GM23338 (cell line): ENCODE data around the gene RPH3AL. TPM values are rescaled to one million over a fixed set of nuclear protein-coding genes. Genes with fewer than 3 reads are reported as not detected.

Experiments
- ATAC-seq: fragments of 200-7000 bp; cut with Tn5 transposase; 3 replicates; pipeline ENCODE4 v1.9.1; 2020
- DNase-seq: peaks from one replicate; pipeline ENCODE4 v3.0.0-alpha.2; 2015; ENCODE audit warnings: low spot score
- H2AFZ ChIP-seq: fragments of 200-600 bp; sonication (generic); 2 replicates; pipeline ENCODE4 v1.8.0; 2016; ENCODE audit warnings: antibody characterized with exemption, mild to moderate bottlenecking, moderate library complexity
- H3F3A ChIP-seq: fragments of 200-600 bp; sonication (generic); replicated peaks from 2 replicates; pipeline ENCODE4 v1.8.0; 2017; ENCODE audit warnings: antibody characterized with exemption, mixed run types, low read depth
- H3K27ac ChIP-seq: fragments of 200-600 bp; sonication (generic); 2 replicates; pipeline ENCODE4 v1.6.1; 2016; ENCODE audit warnings: low read depth
- H3K27me3 ChIP-seq: fragments of 200-600 bp; sonication (generic); 2 replicates; pipeline ENCODE4 v1.8.0; 2016; ENCODE audit warnings: mild to moderate bottlenecking, mixed run types, moderate library complexity; ENCODE audit not compliant: insufficient read depth
- H3K36me3 ChIP-seq: fragments of 200-600 bp; sonication (generic); 2 replicates; pipeline ENCODE4 v1.8.0; 2016; ENCODE audit warnings: mild to moderate bottlenecking; ENCODE audit not compliant: insufficient read depth
- H3K4me1 ChIP-seq: fragments of 200-600 bp; sonication (generic); 2 replicates; pipeline ENCODE4 v1.8.0; 2016; ENCODE audit warnings: mild to moderate bottlenecking, moderate library complexity; ENCODE audit not compliant: insufficient read depth
- H3K4me2 ChIP-seq: fragments of 200-600 bp; sonication (generic); 2 replicates; pipeline ENCODE4 v1.7.1; 2017; ENCODE audit warnings: mixed run types
- H3K4me3 ChIP-seq: fragments of 200-600 bp; sonication (generic); 2 replicates; pipeline ENCODE4 v1.6.1; 2016; ENCODE audit warnings: mixed run types
- H3K79me2 ChIP-seq: fragments of 200-600 bp; sonication (generic); replicated peaks from 2 replicates; pipeline ENCODE4 v1.8.0; 2017; ENCODE audit warnings: mild to moderate bottlenecking; ENCODE audit not compliant: insufficient read depth
- H3K9me2 ChIP-seq: fragments of 200-600 bp; sonication (generic); 2 replicates; pipeline ENCODE4 v1.8.0; 2017; ENCODE audit not compliant: insufficient read depth
- H4K20me1 ChIP-seq: fragments of 200-600 bp; sonication (generic); replicated peaks from 2 replicates; pipeline ENCODE4 v1.8.0; 2017; ENCODE audit warnings: mild to moderate bottlenecking; ENCODE audit not compliant: insufficient read depth
- H3K27ac Mint-ChIP-seq: 2 replicates; pipeline ENCODE4 v1.8.0; 2020; ENCODE audit warnings: inconsistent platforms, mild to moderate bottlenecking, moderate library complexity, mixed read lengths
- H3K27me3 Mint-ChIP-seq: 3 replicates; pipeline ENCODE4 v1.8.0; 2022; ENCODE audit warnings: low read depth, mild to moderate bottlenecking, moderate library complexity, mixed read lengths, inconsistent platforms; ENCODE audit not compliant: insufficient read depth, poor library complexity
- H3K36me3 Mint-ChIP-seq: 3 replicates; pipeline ENCODE4 v1.8.0; 2021; ENCODE audit warnings: low read depth, mild to moderate bottlenecking, inconsistent platforms, moderate library complexity, mixed read lengths
- H3K4me1 Mint-ChIP-seq: 3 replicates; pipeline ENCODE4 v1.8.0; 2020; ENCODE audit warnings: mild to moderate bottlenecking, inconsistent platforms, mixed read lengths
- H3K4me3 Mint-ChIP-seq: 3 replicates; pipeline ENCODE4 v1.8.0; 2021; ENCODE audit warnings: moderate library complexity, mild to moderate bottlenecking, inconsistent platforms, mixed read lengths
- H3K9me3 Mint-ChIP-seq: 3 replicates; pipeline ENCODE4 v1.8.0; 2020; ENCODE audit warnings: moderate library complexity, mild to moderate bottlenecking, inconsistent platforms, mixed read lengths
- EZH2 ChIP-seq: fragments of 200-600 bp; sonication (generic); IDR thresholded peaks from one replicate; pipeline ENCODE4 v1.8.0; 2017; ENCODE audit warnings: antibody characterized with exemption, mild to moderate bottlenecking, low read depth; ENCODE audit not compliant: unreplicated experiment
- EZH2phosphoT487 ChIP-seq: fragments of 200-600 bp; sonication (generic); IDR thresholded peaks from one replicate; pipeline ENCODE4 v1.8.1; 2018; ENCODE audit warnings: antibody characterized with exemption; ENCODE audit not compliant: unreplicated experiment
- NANOG ChIP-seq: IDR thresholded peaks from 2 replicates; pipeline ENCODE4 v1.6.1; 2016; ENCODE audit warnings: antibody characterized with exemption, borderline replicate concordance
- ZNF114 ChIP-seq: fragments of 250-450 bp; sonication (Bioruptor Pico); IDR thresholded peaks from 2 replicates; pipeline ENCODE4 v1.5.0; 2020; ENCODE audit warnings: mild to moderate bottlenecking, moderate library complexity
- polyA plus RNA-seq: library from polyadenylated mRNA; unstranded; fragments of >200 nt; fragmentation: Nextera tagmentation; extraction: Ambion mirVana; gene quantifications from 2 replicates; pipeline ENCODE4 v1.2.1, GENCODE V29; 2016
- total RNA-seq: library from RNA; depleted of rRNA; stranded (reverse); fragments of >200 nt; shearing (Covaris generic); gene quantifications from 2 replicates; pipeline ENCODE4 v1.2.3, GENCODE V29; 2014
- TF ChIP-seq, protein P1 (sequence below), 2 experiments: fragments of 200-600 bp in 1 of 2; sonication (generic) in 1 of 2; conservative IDR thresholded peaks; 2 replicates each; pipeline versions ENCODE4 v1.5.1 to v1.6.1; 2016 to 2017; ENCODE audit warnings: antibody characterized with exemption in 2 of 2, low read depth in 2 of 2, mild to moderate bottlenecking in 2 of 2, moderate library complexity in 1 of 2
- TF ChIP-seq, protein P2 (sequence below): fragments of 250-450 bp; sonication (Bioruptor Pico); IDR thresholded peaks from 2 replicates; pipeline ENCODE4 v1.5.0; 2020; ENCODE audit warnings: mild to moderate bottlenecking, moderate library complexity

RPH3AL gene
- total and polyA plus RNA-seq, 2 experiments from 2014 or later = 2.7 to 6.3 TPM

DNA sequence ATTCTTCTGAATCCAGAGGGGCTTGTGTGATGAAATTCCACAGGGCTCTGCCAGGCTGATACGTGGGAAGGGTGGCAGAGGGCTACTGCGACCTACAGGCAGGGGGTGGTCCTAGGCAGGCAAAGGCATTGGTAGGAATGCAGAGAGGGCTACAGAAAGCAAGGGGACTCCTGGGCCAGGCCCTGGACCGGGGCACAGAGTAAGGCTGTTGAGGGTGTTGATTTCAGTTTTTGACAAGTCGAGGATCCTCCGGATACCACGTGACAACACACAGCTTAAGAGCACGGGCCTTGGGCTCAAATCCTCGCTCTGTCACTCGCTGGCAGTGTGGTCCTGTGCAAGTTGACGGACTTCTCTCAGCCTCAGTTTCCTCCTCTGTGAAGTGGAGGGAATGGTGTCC lies 152.0 kb downstream of the RPH3AL start:
- H3K79me2 ChIP-seq = no peaks in the 10 kb centered on the region
- H4K20me1 ChIP-seq = no peaks in the 10 kb centered on the region
- ATAC-seq = peak; percentile 59
- no peaks in the 10 kb centered on the region for H3K36me3 ChIP-seq
- no peak overlapping the region for H3K27ac ChIP-seq
- Mint-ChIP-seq H3K36me3 (no peaks in the 10 kb centered on the region), H3K4me3 (no peak overlapping the region), H3K27ac (no peak overlapping the region), H3K4me1 (peaks cover 33% of the 10 kb centered on the region), H3K27me3 (peaks cover 10% of the 10 kb centered on the region), H3K9me3 (no peaks in the 10 kb centered on the region)
- no peak overlapping the region for H3K4me2 ChIP-seq
- H3K4me3 ChIP-seq = no peak overlapping the region
- H3K27me3 ChIP-seq = no peaks in the 10 kb centered on the region
- H3F3A ChIP-seq = no peaks in the 10 kb centered on the region
- no peak for DNase-seq
- no peak for TF ChIP-seq ZNF114
- TF ChIP-seq, protein P1, sequence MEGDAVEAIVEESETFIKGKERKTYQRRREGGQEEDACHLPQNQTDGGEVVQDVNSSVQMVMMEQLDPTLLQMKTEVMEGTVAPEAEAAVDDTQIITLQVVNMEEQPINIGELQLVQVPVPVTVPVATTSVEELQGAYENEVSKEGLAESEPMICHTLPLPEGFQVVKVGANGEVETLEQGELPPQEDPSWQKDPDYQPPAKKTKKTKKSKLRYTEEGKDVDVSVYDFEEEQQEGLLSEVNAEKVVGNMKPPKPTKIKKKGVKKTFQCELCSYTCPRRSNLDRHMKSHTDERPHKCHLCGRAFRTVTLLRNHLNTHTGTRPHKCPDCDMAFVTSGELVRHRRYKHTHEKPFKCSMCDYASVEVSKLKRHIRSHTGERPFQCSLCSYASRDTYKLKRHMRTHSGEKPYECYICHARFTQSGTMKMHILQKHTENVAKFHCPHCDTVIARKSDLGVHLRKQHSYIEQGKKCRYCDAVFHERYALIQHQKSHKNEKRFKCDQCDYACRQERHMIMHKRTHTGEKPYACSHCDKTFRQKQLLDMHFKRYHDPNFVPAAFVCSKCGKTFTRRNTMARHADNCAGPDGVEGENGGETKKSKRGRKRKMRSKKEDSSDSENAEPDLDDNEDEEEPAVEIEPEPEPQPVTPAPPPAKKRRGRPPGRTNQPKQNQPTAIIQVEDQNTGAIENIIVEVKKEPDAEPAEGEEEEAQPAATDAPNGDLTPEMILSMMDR (conservative IDR thresholded peaks at IDR 0.05; ENCODE audit: low read depth in 2 of 2) = 0 out of 4 replicates have a peak, but pooled peaks of 1 of the 2 experiments have one; percentile 4
- peaks cover 5% of the 10 kb centered on the region; the same call in 1 of the 2 replicates for H3K4me1 ChIP-seq
- no peaks in the 10 kb centered on the region for H3K9me2 ChIP-seq
- no peak overlapping the region; the same call in none of the 2 replicates for H2AFZ ChIP-seq

- no peaks in the 10 kb centered on the region for H3K9me3 Mint-ChIP-seq
- Histone ChIP-seq H3K4me1 (peaks cover 5% of the 10 kb centered on the region; the same call in 1 of the 2 replicates), H3K79me2 (no peaks in the 10 kb centered on the region), H4K20me1 (no peaks in the 10 kb centered on the region), H3K4me3 (no peak overlapping the region), H3K27ac (no peak overlapping the region), H3K9me2 (no peaks in the 10 kb centered on the region), H3K27me3 (no peaks in the 10 kb centered on the region), H3K36me3 (no peaks in the 10 kb centered on the region), H3K4me2 (no peak overlapping the region), H3F3A (no peaks in the 10 kb centered on the region), H2AFZ (no peak overlapping the region; the same call in none of the 2 replicates)
- DNase-seq (no peak), ATAC-seq (peak; percentile 43)
- no peak overlapping the region for H3K27ac Mint-ChIP-seq
- H3K36me3 Mint-ChIP-seq = no peaks in the 10 kb centered on the region
- TF ChIP-seq EZH2phosphoT487 (no peak), EZH2 (no peak), NANOG (no peak)
- peaks cover 33% of the 10 kb centered on the region for H3K4me1 Mint-ChIP-seq
- peaks cover 12% of the 10 kb centered on the region for H3K27me3 Mint-ChIP-seq
- H3K4me3 Mint-ChIP-seq = no peak overlapping the region
Observed at GRCh38 chr17:199806-200545, 152.6 kb downstream of the RPH3AL start.

- Mint-ChIP-seq H3K27me3 (peaks cover 12% of the 10 kb centered on the region), H3K9me3 (no peaks in the 10 kb centered on the region), H3K36me3 (no peaks in the 10 kb centered on the region), H3K4me3 (no peak overlapping the region), H3K4me1 (peaks cover 29% of the 10 kb centered on the region), H3K27ac (no peak overlapping the region)
- Histone ChIP-seq H3K4me1 (peaks cover 5% of the 10 kb centered on the region; the same call in 1 of the 2 replicates), H3K27ac (no peak overlapping the region), H2AFZ (peak overlapping the region; percentile 4; the same call in 1 of the 2 replicates), H4K20me1 (no peaks in the 10 kb centered on the region), H3K79me2 (no peaks in the 10 kb centered on the region), H3K4me3 (no peak overlapping the region), H3F3A (no peaks in the 10 kb centered on the region), H3K27me3 (no peaks in the 10 kb centered on the region), H3K9me2 (no peaks in the 10 kb centered on the region), H3K4me2 (no peak overlapping the region), H3K36me3 (no peaks in the 10 kb centered on the region)
- DNase-seq (no peak), ATAC-seq (peak; percentile 41)
- TF ChIP-seq, protein P2, sequence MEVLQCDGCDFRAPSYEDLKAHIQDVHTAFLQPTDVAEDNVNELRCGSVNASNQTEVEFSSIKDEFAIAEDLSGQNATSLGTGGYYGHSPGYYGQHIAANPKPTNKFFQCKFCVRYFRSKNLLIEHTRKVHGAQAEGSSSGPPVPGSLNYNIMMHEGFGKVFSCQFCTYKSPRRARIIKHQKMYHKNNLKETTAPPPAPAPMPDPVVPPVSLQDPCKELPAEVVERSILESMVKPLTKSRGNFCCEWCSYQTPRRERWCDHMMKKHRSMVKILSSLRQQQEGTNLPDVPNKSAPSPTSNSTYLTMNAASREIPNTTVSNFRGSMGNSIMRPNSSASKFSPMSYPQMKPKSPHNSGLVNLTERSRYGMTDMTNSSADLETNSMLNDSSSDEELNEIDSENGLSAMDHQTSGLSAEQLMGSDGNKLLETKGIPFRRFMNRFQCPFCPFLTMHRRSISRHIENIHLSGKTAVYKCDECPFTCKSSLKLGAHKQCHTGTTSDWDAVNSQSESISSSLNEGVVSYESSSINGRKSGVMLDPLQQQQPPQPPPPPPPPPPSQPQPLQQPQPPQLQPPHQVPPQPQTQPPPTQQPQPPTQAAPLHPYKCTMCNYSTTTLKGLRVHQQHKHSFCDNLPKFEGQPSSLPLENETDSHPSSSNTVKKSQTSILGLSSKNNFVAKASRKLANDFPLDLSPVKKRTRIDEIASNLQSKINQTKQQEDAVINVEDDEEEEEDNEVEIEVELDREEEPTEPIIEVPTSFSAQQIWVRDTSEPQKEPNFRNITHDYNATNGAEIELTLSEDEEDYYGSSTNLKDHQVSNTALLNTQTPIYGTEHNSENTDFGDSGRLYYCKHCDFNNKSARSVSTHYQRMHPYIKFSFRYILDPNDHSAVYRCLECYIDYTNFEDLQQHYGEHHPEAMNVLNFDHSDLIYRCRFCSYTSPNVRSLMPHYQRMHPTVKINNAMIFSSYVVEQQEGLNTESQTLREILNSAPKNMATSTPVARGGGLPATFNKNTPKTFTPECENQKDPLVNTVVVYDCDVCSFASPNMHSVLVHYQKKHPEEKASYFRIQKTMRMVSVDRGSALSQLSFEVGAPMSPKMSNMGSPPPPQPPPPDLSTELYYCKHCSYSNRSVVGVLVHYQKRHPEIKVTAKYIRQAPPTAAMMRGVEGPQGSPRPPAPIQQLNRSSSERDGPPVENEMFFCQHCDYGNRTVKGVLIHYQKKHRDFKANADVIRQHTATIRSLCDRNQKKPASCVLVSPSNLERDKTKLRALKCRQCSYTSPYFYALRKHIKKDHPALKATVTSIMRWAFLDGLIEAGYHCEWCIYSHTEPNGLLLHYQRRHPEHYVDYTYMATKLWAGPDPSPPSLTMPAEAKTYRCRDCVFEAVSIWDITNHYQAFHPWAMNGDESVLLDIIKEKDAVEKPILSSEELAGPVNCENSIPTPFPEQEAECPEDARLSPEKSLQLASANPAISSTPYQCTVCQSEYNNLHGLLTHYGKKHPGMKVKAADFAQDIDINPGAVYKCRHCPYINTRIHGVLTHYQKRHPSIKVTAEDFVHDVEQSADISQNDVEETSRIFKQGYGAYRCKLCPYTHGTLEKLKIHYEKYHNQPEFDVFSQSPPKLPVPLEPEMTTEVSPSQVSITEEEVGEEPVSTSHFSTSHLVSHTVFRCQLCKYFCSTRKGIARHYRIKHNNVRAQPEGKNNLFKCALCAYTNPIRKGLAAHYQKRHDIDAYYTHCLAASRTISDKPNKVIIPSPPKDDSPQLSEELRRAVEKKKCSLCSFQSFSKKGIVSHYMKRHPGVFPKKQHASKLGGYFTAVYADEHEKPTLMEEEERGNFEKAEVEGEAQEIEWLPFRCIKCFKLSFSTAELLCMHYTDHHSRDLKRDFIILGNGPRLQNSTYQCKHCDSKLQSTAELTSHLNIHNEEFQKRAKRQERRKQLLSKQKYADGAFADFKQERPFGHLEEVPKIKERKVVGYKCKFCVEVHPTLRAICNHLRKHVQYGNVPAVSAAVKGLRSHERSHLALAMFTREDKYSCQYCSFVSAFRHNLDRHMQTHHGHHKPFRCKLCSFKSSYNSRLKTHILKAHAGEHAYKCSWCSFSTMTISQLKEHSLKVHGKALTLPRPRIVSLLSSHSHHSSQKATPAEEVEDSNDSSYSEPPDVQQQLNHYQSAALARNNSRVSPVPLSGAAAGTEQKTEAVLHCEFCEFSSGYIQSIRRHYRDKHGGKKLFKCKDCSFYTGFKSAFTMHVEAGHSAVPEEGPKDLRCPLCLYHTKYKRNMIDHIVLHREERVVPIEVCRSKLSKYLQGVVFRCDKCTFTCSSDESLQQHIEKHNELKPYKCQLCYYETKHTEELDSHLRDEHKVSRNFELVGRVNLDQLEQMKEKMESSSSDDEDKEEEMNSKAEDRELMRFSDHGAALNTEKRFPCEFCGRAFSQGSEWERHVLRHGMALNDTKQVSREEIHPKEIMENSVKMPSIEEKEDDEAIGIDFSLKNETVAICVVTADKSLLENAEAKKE (CRISPR knock-in tag) = no peak
- TF ChIP-seq NANOG (no peak), EZH2 (no peak), EZH2phosphoT487 (no peak)
Observed at GRCh38 chr17:199191-199604, 153.4 kb downstream of the RPH3AL start.
